NCI-H187 treated with DMSO at 0.1 percent for 48 hours (cell line): Measurements from ENCODE around the gene ARRDC5.
"Not testable (repeated sequence)": the region's sequence is repeated elsewhere in the genome, so short reads cannot be mapped to it uniquely, and the experiment has no call there.

ENCODE experiments used
- DNase-seq: peaks from one replicate; lab custom pipeline; 2025; lab: John Stamatoyannopoulos, UW

ARRDC5 gene

GRCh38 chr19:4902796-4903195 is at the start of gene ARRDC5:
Gene ARRDC5, minus strand, starts transcription at chr19:4902896. Its CDS starts 71 bp downstream, at chr19:4902825.
- no peak for DNase-seq

DNA sequence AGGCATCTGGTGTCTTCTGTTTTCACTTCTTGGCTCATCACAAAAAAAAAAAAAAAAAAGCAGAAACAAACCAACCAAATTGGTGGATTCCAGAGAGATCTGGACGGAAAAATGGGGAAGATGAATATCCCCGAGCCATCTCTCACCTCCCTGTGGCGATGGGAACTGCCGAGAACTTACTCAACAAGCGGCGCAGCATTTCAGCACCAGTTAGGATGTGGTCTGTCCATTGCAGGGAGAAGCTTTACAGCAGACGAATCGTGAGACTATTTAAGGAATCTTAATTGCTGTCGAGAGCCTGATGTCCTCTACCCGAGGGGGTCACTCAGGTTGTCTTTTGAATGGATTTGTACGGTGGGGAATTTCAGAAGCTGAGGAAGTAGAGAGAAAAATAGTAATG is 49.0 kb upstream of the ARRDC5 start:
- DNase-seq = no peak

- not testable (repeated sequence) for DNase-seq
Measured at GRCh38 chr19:4950650-4951049, 48.0 kb upstream of the ARRDC5 start.

DNA sequence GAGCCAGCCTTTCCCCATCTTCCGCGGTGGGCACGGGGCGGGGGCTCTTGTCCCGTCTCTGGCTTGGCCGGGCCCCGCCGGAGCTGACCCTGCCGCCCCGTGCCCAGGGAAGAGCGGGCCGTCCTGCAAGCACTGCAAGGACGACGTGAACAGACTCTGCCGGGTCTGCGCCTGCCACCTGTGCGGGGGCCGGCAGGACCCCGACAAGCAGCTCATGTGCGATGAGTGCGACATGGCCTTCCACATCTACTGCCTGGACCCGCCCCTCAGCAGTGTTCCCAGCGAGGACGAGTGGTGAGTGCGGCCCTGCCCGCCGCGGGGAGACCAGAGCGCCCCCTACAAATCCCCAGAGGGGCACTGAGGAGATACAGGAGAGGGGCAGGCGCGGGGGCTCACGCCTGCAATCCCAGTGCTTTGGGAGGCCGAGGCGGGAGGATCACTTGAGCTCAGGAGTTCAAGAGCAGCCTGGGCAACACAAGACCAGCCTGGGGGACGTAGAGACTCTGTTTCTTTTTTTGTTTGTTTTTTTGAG is 39.0 kb upstream of the ARRDC5 start:
- DNase-seq = not testable (repeated sequence)

- DNase-seq = no peak
Measured at GRCh38 chr19:4939466-4939865, 36.8 kb upstream of the ARRDC5 start.

DNA sequence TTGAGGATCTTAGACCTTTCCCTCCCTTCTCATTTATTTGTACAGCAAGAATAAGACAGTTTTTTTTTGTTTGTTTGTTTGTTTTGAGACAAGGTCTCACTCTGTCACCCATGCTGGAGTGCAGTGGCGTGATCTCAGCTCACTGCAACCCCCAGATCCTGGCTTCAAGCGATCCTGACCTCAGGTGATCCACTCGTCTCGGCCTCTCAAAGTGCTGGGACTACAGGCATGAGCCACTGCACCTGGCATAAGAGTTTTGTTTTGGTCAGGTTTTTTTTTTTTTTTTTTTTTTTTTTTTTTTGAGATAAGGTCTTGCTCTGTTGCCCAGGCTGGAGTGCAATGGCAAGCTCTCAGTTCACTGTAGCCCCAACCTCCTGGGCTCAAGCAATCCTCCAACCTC is 35.8 kb upstream of the ARRDC5 start:
- not testable (repeated sequence) for DNase-seq

GRCh38 chr19:4937060-4937459 is 34.4 kb upstream of the ARRDC5 start:
- no peak for DNase-seq

DNA sequence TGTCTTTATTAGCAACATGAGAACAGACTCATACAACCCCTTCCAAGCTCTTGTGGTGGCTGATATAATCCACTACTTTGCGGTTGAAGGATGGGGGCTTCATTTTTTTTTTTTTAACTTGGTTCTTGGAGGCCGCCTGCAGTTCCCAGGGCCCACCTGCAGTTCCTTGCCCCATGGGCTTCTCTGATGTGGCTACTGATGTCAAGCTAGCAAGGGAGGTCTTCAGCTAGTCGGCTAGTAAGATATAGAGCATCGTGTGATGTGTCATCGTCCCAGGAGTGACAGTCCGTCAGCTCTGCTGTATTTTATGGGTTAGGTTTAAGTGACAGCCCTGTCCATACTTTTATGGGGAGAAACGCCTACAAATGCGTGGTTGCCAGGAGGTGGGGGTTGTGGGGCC is 32.7 kb upstream of the ARRDC5 start:
- DNase-seq = no peak

DNA sequence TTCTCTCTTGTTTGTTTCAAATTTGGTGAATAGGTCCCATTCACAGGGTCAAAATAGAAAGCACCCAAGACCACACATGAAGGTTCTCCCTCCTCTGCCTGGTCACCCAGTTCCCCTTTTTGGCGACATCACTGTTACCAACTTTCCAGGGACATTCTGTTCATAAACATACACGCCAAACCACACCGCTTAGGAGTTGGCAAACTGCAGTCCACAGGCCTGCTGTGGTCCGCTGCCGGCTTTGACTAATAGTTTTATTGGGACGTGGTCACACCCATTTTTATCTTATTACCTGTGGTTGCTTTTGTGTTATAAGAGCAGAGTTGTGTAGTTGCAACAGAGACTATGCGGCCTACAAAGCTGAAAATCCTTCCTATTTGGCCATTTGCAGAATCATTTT is 30.8 kb upstream of the ARRDC5 start:
- DNase-seq = no peak

- DNase-seq = no peak
Measured at GRCh38 chr19:4932711-4933110, 30.0 kb upstream of the ARRDC5 start.

DNA sequence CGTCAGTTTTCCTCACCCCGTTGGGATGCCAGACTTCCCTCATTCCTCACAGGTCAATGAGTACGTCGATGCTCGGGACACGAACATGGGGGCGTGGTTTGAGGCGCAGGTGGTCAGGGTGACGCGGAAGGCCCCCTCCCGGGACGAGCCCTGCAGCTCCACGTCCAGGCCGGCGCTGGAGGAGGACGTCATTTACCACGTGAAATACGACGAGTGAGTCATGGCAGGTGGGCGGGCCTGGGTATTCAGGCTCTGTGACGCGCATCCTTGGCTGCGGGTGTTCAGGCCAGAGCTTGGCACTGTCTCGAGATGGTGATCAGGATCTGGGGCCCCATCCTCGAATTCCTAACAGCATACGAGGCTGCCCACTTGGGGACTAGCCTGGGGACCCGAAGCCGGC is 28.0 kb upstream of the ARRDC5 start:
- no peak for DNase-seq

- no peak for DNase-seq
Measured at GRCh38 chr19:4929186-4929585, 26.5 kb upstream of the ARRDC5 start.

DNA sequence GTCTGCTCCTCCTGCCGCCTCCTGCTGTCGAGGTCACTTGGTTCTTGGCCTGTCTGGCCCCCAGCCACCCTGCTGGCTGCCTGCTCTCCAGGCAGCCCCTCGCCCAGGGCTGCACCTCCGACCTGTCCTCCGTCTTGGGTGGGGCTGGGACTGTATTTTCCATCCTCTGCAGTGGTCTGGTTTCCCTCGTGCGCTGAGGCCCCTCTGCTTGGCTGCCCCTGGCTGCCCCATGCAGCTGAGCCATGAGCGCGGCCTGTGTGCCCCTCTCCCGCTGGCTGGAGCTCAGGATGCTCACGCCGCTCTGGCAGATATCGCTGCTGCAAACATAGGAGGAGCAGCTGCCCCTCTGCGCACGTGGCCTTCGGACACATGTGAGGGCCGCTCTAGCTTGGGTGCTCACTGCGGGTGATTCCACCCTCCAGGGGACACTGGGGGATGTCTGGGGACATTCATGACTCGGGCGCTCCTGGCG is 20.6 kb upstream of the ARRDC5 start:
- no peak for DNase-seq

DNA sequence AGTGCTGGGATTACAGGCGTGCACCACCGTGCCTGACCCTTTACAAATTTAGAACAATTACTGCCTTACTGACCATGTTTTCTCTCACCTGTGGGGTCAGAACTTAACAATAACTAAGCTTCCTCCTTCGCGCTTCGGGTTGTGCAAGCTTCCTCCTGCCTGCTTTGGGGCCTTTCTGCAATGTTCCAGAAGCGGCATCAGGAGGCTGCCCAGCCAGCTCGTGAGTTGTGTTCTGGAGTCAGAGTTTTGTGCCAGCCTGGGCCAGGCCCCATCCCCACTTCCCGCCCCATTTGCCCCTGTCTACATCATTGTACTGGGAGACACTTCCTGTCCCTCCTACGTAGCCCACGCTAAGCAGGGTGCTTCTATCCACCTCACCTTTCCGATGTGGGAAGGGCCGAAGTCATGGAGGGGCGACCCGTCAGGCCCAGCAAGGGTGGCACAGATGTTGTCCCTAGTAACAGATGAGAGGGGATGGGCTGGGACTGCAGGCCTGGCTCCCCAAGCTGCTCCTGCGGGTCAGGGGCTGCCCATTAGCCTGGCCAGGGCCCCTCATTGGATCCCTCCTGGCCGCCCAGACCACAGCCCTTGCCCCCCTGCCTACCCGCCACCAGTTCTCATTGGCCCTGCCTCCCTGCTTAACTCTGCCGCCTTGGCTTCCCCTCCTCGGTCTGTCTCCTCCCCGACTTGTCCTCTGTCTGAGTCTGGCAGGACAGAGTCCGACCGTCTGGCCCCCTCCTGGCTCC is 20.0 kb upstream of the ARRDC5 start:
- DNase-seq = no peak

DNA sequence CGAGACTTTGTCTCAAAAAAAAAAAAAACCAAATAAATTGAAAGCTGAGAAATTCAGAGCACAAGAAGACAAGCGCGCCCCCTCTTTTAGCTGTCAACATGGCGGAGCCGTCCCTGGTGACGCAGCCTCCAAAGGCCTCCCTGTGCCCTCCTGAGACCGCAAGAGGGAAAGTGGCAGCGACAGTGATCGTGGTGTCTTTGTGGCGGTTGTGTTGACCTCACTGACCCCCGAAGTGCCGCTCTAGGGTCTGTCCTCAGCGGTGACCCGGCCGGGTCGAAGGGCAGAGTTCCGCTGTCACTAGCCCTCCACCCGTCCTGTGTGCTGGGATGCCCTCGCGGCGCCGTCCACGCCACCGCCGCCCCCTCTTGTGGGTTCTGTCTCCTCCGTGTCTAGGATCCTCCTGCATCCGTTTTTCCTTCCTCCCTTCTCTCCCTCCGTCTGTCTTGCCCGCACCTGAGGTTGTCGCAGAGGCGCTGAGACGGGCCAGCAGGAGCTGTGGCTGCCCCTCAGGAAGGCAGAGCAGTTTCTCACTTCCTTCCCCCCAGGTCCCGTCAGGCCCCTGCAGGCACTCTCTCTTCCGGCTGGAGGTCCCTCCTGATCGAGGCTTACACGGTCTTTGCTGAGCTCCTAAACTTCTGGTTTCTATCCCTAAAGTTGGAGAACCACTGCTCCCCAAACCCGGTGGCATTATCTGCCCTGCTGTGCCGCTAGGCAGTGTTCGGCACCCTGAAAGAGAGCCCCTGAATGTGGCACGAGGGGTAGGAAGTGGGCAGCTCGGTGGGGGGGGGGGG is 13.8 kb upstream of the ARRDC5 start:
- no peak for DNase-seq

GRCh38 chr19:4914736-4915501 is 12.2 kb upstream of the ARRDC5 start:
- DNase-seq = no peak

DNA sequence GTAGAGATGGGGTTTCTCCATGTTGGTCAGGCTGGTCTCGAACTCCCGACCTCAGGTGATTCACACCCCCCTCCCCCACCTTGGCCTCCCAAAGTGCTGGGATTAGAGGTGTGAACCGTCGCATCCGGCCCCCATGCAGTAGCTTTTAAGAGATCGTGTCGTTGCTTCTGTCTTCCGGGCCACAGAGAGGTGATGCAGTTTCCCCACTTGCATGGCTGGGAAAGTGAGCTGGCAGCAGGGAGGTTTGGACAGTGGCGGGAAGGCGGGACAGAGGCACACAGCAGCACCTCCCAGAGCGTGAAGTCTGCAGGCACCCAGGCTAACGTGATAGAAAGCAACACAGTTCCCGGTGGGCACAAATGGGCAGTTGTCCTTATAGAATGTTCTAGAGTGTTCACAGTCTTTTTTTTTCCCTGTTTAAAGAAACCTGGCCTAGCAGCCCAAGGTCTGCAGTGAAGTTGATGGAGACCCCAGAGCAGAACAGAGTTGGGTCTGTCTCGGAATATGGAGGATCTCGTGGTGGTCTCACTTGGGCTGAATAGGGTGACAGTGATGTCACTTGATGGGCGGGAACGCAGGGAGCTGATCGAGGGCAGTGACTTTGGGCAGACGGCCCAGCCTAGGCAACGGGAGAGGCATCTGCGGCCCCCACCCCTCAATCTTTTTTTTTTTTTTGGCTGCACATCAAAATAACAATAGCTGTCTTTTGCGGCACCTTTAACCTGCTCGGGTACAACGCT is 11.5 kb upstream of the ARRDC5 start:
- no peak for DNase-seq

- no peak for DNase-seq
Measured at GRCh38 chr19:4911786-4912672, 9.3 kb upstream of the ARRDC5 start.

GRCh38 chr19:4911314-4911713 is 8.6 kb upstream of the ARRDC5 start:
- DNase-seq = no peak

DNA sequence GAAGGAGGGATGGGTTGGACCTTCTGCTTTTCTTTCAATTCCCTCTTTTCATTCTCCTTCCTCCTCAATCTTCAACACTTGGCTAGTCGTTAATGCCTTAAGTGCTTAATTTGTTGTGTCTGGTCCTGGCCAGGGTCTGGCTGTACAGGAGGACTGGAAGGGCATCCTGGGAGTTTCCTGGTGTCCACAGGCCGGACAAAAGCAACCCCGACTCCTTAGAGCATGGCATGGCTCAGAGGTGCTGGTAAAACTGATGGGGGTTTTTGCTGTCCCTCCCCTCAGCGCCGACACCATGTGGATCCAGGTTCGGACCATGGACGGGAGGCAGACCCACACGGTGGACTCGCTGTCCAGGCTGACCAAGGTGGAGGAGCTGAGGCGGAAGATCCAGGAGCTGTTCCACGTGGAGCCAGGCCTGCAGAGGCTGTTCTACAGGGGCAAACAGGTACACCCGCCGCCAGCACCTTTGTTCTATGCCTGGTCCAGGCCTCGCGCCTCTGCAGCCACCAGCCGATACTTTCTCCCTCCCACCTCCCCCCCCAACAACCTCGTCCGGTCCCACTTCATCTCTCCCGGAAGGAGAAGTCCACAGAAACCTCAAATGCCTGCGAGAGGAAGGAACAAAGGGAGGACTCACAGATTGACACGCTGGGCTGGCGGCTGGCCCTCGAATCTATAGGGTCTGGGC is 8.0 kb upstream of the ARRDC5 start:
- no peak for DNase-seq
